Superior temporal gyrus (tissue), 1 donor: ENCODE data around the gene CRACR2A.

ENCODE experiments used
- DNase-seq: peaks from one replicate; pipeline ENCODE4 v3.0.0-alpha.2; 2016; ENCODE audit errors: extremely low spot score

CRACR2A gene

GRCh38 chr12:3726456-3726855, 26.5 kb downstream of the CRACR2A start:
- no peak for DNase-seq

- DNase-seq, result no peak
Measured at GRCh38 chr12:3725388-3726115, 27.4 kb downstream of the CRACR2A start.

GRCh38 chr12:3723916-3724805, 28.7 kb downstream of the CRACR2A start:
- no peak for DNase-seq

- no peak for DNase-seq
Measured at GRCh38 chr12:3722368-3722767, 30.5 kb downstream of the CRACR2A start.

GRCh38 chr12:3720772-3721171, 32.1 kb downstream of the CRACR2A start:
- DNase-seq, result no peak

GRCh38 chr12:3718100-3718499, 34.8 kb downstream of the CRACR2A start:
- DNase-seq, result no peak

GRCh38 chr12:3717283-3717898, 35.5 kb downstream of the CRACR2A start:
- DNase-seq, result no peak

GRCh38 chr12:3715999-3716398, 36.9 kb downstream of the CRACR2A start:
- DNase-seq, result no peak

- DNase-seq, result no peak
Measured at GRCh38 chr12:3713947-3714346, 39.0 kb downstream of the CRACR2A start.

- no peak for DNase-seq
Measured at GRCh38 chr12:3713483-3713882, 39.4 kb downstream of the CRACR2A start.

- no peak for DNase-seq
Measured at GRCh38 chr12:3712209-3712992, 40.5 kb downstream of the CRACR2A start.

GRCh38 chr12:3705354-3705675, 47.6 kb downstream of the CRACR2A start:
- DNase-seq, result no peak

GRCh38 chr12:3704512-3705353, 48.2 kb downstream of the CRACR2A start:
- no peak for DNase-seq

- DNase-seq, result no peak
Measured at GRCh38 chr12:3700861-3701260, 52.0 kb downstream of the CRACR2A start.

GRCh38 chr12:3698218-3698974, 54.5 kb downstream of the CRACR2A start:
- no peak for DNase-seq

GRCh38 chr12:3697311-3697870, 55.5 kb downstream of the CRACR2A start:
- DNase-seq, result no peak

- no peak for DNase-seq
Measured at GRCh38 chr12:3694673-3695072, 58.2 kb downstream of the CRACR2A start.

GRCh38 chr12:3692616-3693365, 60.1 kb downstream of the CRACR2A start:
- DNase-seq, result no peak

- DNase-seq, result no peak
Measured at GRCh38 chr12:3686463-3686862, 66.4 kb downstream of the CRACR2A start.
